NCI-H2081 (cell line): ENCODE results near the gene SLC25A51.

Experiments
- DNase-seq, 2 experiments: peaks; one replicate each; lab custom pipeline; 2025; lab: John Stamatoyannopoulos, UW

SLC25A51 gene

DNA sequence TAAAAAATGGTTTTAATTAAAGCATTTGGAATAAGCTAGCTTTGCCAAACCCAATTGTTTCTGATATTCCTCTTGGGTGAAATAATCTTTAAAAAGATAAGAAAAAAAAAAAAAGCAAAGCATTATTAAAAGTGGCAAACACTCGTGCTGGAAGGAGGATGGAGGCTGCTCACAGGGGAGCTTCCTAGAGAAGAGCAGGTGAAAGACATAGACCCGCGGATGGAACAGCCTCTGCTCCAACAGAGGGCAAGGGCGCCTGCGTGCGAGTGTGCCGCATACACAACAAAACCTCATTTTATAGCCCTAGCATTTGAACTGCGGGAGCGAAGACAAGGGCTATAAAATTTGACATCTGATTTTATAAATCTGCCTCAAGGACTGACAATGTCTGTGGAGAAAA is 33.4 kb upstream of the SLC25A51 start:
- DNase-seq, result no peak

DNA sequence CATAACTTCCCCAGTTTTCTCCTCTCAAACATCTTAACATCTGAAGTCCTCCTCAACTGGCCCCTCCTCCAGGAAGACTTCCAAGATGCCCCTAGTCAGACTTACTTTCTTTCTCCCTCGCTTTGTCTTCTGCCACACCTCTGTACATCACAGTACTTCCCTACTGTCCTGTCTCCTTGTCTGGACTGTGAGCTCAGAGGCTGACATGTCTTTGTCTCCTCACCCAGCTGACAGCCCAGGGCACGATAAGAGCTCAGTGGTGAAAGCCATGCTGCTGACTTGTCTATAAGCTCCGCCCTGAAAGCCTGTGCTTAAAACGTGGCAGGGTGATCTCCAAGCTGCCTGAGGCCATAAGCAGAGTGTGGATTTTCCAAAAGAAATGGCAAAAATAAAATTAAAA is 33.0 kb upstream of the SLC25A51 start:
- no peak for DNase-seq

GRCh38 chr9:37936376-37936775 is 32.4 kb upstream of the SLC25A51 start:
- DNase-seq, result no peak

DNA sequence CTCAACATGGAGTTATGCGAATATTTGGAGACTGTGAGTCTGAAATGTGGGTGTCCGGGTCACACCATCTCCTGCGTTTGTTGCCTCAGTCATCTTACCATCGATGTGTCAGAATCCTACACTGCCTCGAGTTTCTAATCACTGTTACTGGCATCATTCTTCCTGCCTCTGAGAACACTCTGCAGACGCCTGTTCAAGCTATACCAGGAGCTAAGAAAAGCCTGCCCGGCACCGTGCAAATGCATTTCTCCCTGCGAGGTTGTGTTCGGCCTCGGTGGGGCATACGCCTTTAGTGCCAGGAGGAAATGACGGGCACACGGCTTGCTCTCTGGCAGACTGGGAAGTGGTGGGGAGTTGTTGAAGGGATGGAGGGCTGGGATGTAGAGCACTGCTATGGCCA is 31.2 kb upstream of the SLC25A51 start:
- DNase-seq, result no peak

DNA sequence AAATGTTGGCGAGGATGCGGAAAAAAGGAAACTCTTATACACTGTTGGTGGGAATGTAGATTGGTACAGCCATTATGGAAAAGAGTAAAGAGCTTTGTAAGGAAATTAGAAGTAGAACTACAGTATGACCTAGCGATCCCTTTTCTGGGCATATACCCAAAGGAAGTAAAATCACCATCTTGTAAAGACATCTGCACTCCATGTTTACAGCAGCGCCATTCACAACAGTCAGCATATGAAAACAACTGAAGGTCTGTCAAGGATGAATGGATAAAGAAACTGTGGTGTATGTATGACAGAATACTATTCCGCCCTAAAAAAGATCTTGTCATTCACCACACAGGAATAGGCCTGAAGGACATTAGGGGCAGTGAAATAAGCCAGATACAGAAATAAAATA is 27.7 kb upstream of the SLC25A51 start:
- DNase-seq, result no peak

DNA sequence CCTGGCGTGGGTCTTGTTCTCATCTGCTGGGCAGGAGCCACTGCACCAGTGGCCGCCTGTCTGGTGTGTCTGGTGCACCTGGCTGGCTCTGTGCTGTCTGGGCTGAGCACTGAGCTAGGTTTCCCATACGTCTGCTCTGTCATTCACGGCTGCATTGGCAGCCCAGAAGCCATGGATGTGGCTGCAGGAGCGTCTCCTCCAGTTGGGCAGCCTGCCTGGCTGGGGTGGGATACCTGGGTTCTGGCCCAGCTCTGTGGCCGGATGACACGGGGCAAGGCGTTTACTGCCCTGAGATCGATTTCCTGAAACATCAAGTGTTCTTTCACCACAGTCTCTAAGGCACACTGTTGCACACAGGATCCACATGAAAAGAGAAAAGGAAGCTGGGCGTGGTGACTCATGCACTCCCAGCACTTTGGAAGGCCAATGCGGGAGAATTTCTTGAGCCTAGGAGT is 25.5 kb upstream of the SLC25A51 start:
- no peak for DNase-seq

GRCh38 chr9:37928552-37929430 is 24.9 kb upstream of the SLC25A51 start:
- DNase-seq, result no peak

- no peak for DNase-seq
These were observed 23.9 kb upstream of the SLC25A51 start for GRCh38 chr9:37927601-37928551.

DNA sequence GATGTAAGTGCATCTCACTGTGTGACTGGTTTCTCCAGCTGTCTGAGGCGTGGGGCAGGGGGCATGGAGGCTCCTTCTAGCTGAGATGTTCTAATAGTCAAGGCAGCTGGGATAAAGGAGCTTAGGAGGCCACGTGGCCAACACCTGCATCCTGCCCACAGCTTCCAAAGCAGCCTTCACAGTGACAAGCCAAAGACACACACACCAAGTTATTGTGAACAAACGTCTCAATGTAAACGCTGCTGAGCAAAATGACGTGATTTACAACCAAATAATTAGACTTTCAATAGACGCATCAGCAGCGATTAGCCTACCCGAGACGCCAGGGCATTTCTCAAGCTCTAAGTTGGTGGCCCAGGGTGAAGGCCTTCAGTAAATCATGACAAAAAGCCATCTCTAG is 23.2 kb upstream of the SLC25A51 start:
- peak in 1 of 2 experiments; percentile 56 for DNase-seq

DNA sequence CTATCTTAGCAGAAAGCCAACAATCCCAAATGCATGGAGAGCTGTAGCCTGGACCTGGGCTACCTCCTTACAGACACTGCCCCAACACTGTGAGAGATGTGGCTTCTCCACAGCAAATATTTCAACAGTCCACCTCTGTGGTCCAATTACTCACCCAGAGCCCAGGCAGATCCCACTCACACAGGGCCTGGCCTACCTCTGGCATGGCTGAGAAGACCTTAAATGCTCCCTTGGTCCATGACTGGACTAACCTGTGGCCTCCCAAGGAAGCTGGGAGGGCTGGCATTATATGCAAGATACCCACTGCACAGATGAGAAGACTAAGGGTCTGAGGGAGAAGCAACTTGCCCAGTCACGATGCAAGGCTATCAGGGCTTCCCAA is 22.8 kb upstream of the SLC25A51 start:
- DNase-seq, result no peak

GRCh38 chr9:37925786-37926736 is 22.1 kb upstream of the SLC25A51 start:
- DNase-seq, result no peak

- no peak for DNase-seq
These were observed 21.1 kb upstream of the SLC25A51 start for GRCh38 chr9:37925006-37925405.

- no peak for DNase-seq
These were observed 20.6 kb upstream of the SLC25A51 start for GRCh38 chr9:37924538-37924937.

- no peak for DNase-seq
These were observed 20.0 kb upstream of the SLC25A51 start for GRCh38 chr9:37923796-37924427.

- DNase-seq, result peak in 1 of 2 experiments; percentile 9
These were observed 19.3 kb upstream of the SLC25A51 start for GRCh38 chr9:37923118-37923795.

- no peak for DNase-seq
These were observed 18.6 kb upstream of the SLC25A51 start for GRCh38 chr9:37922363-37923117.

DNA sequence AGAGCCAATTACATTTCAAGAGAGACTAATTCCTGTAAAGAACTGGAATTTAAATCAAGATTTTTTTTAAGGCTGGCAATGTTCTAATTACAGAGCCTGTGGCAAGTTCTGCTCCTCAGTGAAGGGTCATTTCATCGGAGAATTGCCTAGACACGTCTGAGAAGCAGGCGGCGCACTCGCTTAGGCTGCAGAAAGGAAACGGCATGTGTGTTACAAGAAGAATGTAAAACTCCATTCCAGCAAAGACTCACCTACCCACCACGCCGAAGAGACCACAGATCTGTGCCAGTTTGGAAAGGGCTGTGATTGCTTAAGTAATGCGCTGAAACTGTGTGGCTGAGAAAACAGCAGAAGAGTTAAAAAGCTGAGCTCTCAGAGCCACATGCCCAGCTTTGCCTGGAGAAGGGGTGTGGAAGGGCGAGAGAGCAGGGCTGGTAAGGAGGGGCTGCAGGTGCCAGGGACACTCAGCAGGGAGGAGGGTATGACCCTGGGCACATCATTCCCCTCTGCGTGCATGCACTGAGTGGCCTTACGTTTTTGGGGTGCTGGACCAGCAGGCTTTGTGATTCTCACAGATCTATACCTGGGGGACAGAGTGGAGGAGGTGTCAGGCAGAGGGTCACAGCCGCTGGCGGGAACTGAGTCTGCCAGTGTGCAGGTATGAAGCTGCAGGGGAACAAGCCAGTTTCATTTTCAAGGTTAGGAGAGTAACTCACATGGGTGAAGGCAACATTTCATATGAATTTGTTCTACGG is 17.8 kb upstream of the SLC25A51 start:
- no peak for DNase-seq

GRCh38 chr9:37921168-37921510 is 17.2 kb upstream of the SLC25A51 start:
- DNase-seq, result no peak

DNA sequence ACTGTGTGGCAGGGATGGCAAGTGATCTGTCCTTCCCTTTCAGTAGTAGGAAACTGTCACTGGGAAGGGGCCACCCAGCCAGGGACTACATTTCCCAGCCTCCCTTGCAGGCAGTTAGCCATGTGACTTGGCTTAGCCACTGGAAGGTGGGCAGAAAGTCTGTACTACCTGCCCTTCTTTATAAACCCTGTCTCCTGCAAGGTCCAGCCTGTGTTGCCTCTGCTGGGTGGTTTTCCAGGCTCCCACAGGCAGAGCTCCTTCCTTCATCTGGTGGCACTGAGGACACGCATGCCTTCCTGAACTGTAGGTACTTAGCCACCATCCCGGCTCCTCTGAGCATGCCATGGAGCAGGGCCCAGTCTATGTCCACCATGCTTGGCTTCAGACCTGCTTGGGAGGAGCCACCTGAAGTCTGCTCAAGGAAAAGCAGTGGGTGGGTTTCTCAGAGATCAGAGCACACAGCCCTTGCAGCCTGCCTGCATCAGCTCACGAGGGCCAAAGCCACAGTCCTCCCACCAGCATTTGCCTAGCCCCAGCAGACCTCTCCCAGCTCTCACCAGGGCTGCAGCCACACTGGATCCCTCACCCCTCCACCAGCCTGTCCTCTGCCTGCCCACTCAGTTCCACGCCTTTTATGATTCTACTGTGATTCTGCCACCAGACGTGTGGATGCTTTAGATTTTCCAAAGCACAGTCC is 16.7 kb upstream of the SLC25A51 start:
- DNase-seq, result no peak
